ENCODE measurements around the gene MAPK8IP3. TPM values are rescaled to one million over a fixed set of nuclear protein-coding genes. Genes with fewer than 3 reads are reported as not detected.

MAPK8IP3 gene
- total and polyA plus RNA-seq, 9 of the 15 experiments (the other 6 are each of a cell fraction or from before 2014, with no cell fraction given): 0.17 to 58.7 (median 16.7) TPM

GRCh38 chr16:1705688-1706385, at the start of gene MAPK8IP3 (continued):
- TF ChIP-seq BCLAF1 (IDR thresholded peaks at IDR 0.05; ENCODE audit: borderline replicate concordance in 1 of 2, control insufficient read depth in 1 of 2, low read depth in 2 of 2, low read length in 1 of 2) (0 out of 4 replicates have a peak, but pooled peaks of 1 of the 2 experiments have one; percentile 56), ZNF57 (CRISPR knock-in tag; IDR thresholded peaks at IDR 0.05) (no peak), RBM25 (IDR thresholded peaks at IDR 0.05; ENCODE audit: low read depth, low read length, severe bottlenecking) (peak; percentile 93), SMAD3 (CRISPR knock-in tag; conservative IDR thresholded peaks at IDR 0.05) (0 out of 2 replicates have a peak, but pooled peaks have one; percentile 45), NKRF (IDR thresholded peaks at IDR 0.05; ENCODE audit: borderline replicate concordance) (peak; percentile 92), RFX5 (IDR thresholded peaks at IDR 0.05; ENCODE audit: low read depth, low read length) (0 out of 2 replicates have a peak, but pooled peaks have one; percentile 38), ZNF133 (CRISPR knock-in tag; IDR thresholded peaks at IDR 0.05) (no peak), MITF (IDR thresholded peaks at IDR 0.05) (no peak), ZBTB33 (CRISPR knock-in tag; IDR thresholded peaks at IDR 0.05) (peak; percentile 40; the same call in 1 of the 2 replicates), ETS2 (tag; IDR thresholded peaks at IDR 0.05; ENCODE audit: borderline replicate concordance, poor library complexity, severe bottlenecking) (peak; percentile 66), ZNF507 (tag; conservative IDR thresholded peaks at IDR 0.05) (no peak), ZNF639 (CRISPR knock-in tag; conservative IDR thresholded peaks at IDR 0.05 in 1 of 2, IDR thresholded peaks at IDR 0.05 in 1 of 2) (peak in 1 of 2 experiments; percentile 88; a peak in 2 of 4 replicates), MLLT1 (IDR thresholded peaks at IDR 0.05) (peak; percentile 70 to 79; a peak in 3 of 4 replicates)
